Spleen (tissue), 11 donors: ENCODE results near the gene KHDC1. TPM values are rescaled to one million over a fixed set of nuclear protein-coding genes. Genes with fewer than 3 reads are reported as not detected.
"Not testable (repeated sequence)": the region's sequence is repeated elsewhere in the genome, so short reads cannot be mapped to it uniquely, and the experiment has no call there.

Experiments used
- DNase-seq: peaks from one replicate; pipeline ENCODE4 v3.0.0-alpha.2; 2020
- H3K27ac ChIP-seq, 8 donors: fragments of 200-600 bp; sonication (generic) in 7 of 8; 1 replicate in 4 of 8; 2 replicates in 4 of 8; pipeline versions ENCODE4 v1.5.0 to v1.8.0; 2016 to 2021; ENCODE audit warnings: inconsistent platforms in 4 of 8, mild to moderate bottlenecking in 4 of 8, moderate library complexity in 1 of 8
- H3K27me3 ChIP-seq, 7 donors: fragments of 200-600 bp; sonication (generic) in 6 of 7; replicated peaks in 1 of 7; 1 replicate in 4 of 7; 2 replicates in 3 of 7; pipeline versions ENCODE4 v1.5.0 to v1.8.0; 2016 to 2021; ENCODE audit warnings: inconsistent platforms in 3 of 7, mild to moderate bottlenecking in 1 of 7
- H3K36me3 ChIP-seq, 6 donors: fragments of 200-600 bp; sonication (generic) in 5 of 6; 1 replicate in 4 of 6; 2 replicates in 2 of 6; pipeline versions ENCODE4 v1.5.0 to v1.8.0; 2016 to 2021; ENCODE audit warnings: inconsistent platforms in 2 of 6
- H3K4me1 ChIP-seq, 6 donors: fragments of 200-600 bp; sonication (generic) in 5 of 6; 1 replicate in 3 of 6; 2 replicates in 3 of 6; pipeline versions ENCODE4 v1.5.0 to v1.8.0; 2016 to 2021; ENCODE audit warnings: inconsistent platforms in 3 of 6
- H3K4me3 ChIP-seq, 8 donors: fragments of 200-600 bp; sonication (generic) in 7 of 8; 1 replicate in 4 of 8; 2 replicates in 4 of 8; pipeline versions ENCODE4 v1.5.0 to v1.8.0; 2016 to 2021; ENCODE audit warnings: inconsistent platforms in 4 of 8, mild to moderate bottlenecking in 4 of 8, moderate library complexity in 2 of 8
- H3K9me3 ChIP-seq, 8 donors: fragments of 200-600 bp; sonication (generic) in 7 of 8; 1 replicate in 4 of 8; 2 replicates in 4 of 8; pipeline versions ENCODE4 v1.5.0 to v1.8.0; 2016 to 2021; ENCODE audit warnings: inconsistent platforms in 4 of 8
- POLR2A ChIP-seq, 3 donors: fragments of 450-650 bp; IDR thresholded peaks; one replicate each; pipeline ENCODE4 v1.5.1; 2017; ENCODE audit warnings: antibody characterized with exemption in 3 of 3, mild to moderate bottlenecking in 1 of 3
- POLR2AphosphoS5 ChIP-seq, 3 donors: sonication (generic); formaldehyde crosslinking; IDR thresholded peaks; one replicate each; pipeline ENCODE4 v1.5.1; 2017; ENCODE audit warnings: antibody characterized with exemption in 3 of 3
- WGBS, 5 donors: extraction: QIAGEN DNeasy Blood & Tissue Kit in 3 of 5; methylation state at CpG; one replicate each; pipeline versions ENCODE4 v1.1.5 to v1.1.7; 2013 to 2018; 5-methylcytosine and 5-hydroxymethylcytosine counted together
- intact Hi-C: fragments of 100-400 bp; cut with DNase I; formaldehyde crosslinking; loops from one replicate; pipeline ENCODE4 v1.15.0; 2023; ENCODE audit warnings: low total_unique reads
- polyA plus RNA-seq, 3 donors: library from polyadenylated mRNA; stranded (reverse); fragments of 200-250 nt; gene quantifications; one replicate each; pipeline ENCODE4 v1.2.1, GENCODE V29; 2013
- total RNA-seq, 7 donors: library from RNA; depleted of rRNA in 3 of 7; stranded (reverse); fragments of >200 nt in 3 of 7; fragmentation: NEBNext Ultra II Directional in 4 of 7; extraction: Animal tissue kit (Norgen Biotek cat#: 25700) in 4 of 7; gene quantifications; one replicate each; pipeline versions ENCODE4 v1.1.0 to v1.2.1, GENCODE V29; 2016 to 2021
- TF ChIP-seq, protein P1 (sequence below), 11 experiments: fragments of 200-600 bp in 7 of 11; fragments of 450-650 bp in 4 of 11; sonication (generic) in 4 of 11; IDR thresholded peaks in 8 of 11; conservative IDR thresholded peaks in 3 of 11; 1 replicate in 7 of 11; 2 replicates in 4 of 11; pipeline versions ENCODE4 v1.4.0 to v1.8.0; 2016 to 2021; ENCODE audit warnings: antibody characterized with exemption in 11 of 11, inconsistent platforms in 4 of 11, mild to moderate bottlenecking in 1 of 11
- donor health status: healthy with polysubstance abuse.
- donor health status: DM: no; HTN: no; CAD: no; lungs with moderate emphysema.
- donor health status: DM: no; HTN: no; CAD: no.
- donor health status: Bipolar disorder and iron deficiency.
- donor health status: healthy.
- donor health status: DM: no; HTN: no; CAD: no.
- donor health status: DM: yes; HTN: yes; CAD: no.

Gene KHDC1
- total and polyA plus RNA-seq, 10 donors: 0.54 to 2.2 (median 0.90) TPM

DNA sequence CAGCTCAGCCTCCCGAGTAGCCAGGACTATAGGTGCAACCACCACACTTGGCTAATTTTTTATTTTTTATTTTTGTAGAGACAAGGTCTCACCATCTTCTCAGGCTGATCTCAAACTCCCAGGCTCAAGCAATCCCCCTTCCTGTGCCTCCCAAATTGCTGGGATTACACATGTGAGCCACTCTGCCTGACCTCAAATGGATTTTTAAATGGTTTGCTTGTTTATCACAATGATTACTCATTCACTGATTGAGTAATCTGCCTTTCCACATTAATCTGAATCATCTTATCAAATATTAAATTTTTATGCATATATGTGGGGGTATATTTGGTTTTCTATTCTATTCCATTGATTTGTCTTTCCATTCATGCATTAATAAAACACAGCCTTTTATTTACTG is 28.3 kb downstream of the KHDC1 start:
- intact Hi-C loops: no loop called here
- no peaks in the 10 kb centered on the region for H3K27me3 ChIP-seq
- no peaks in the 10 kb centered on the region for H3K9me3 ChIP-seq
- H3K27ac ChIP-seq: no peak overlapping the region
- TF ChIP-seq, protein P1, sequence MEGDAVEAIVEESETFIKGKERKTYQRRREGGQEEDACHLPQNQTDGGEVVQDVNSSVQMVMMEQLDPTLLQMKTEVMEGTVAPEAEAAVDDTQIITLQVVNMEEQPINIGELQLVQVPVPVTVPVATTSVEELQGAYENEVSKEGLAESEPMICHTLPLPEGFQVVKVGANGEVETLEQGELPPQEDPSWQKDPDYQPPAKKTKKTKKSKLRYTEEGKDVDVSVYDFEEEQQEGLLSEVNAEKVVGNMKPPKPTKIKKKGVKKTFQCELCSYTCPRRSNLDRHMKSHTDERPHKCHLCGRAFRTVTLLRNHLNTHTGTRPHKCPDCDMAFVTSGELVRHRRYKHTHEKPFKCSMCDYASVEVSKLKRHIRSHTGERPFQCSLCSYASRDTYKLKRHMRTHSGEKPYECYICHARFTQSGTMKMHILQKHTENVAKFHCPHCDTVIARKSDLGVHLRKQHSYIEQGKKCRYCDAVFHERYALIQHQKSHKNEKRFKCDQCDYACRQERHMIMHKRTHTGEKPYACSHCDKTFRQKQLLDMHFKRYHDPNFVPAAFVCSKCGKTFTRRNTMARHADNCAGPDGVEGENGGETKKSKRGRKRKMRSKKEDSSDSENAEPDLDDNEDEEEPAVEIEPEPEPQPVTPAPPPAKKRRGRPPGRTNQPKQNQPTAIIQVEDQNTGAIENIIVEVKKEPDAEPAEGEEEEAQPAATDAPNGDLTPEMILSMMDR (IDR thresholded peaks at IDR 0.05 in 8 of 11, conservative IDR thresholded peaks at IDR 0.05 in 3 of 11): no peak
- TF ChIP-seq POLR2AphosphoS5 (IDR thresholded peaks at IDR 0.05) (no peak), POLR2A (IDR thresholded peaks at IDR 0.05) (no peak)
- no peak overlapping the region for H3K4me3 ChIP-seq
- no peak for DNase-seq
- H3K36me3 ChIP-seq: no peaks in the 10 kb centered on the region
- 88 to 100% (median 95%) methylated on average over 1 of the region's 1 CpG for WGBS, 5 donors
- no peaks in the 10 kb centered on the region for H3K4me1 ChIP-seq

DNA sequence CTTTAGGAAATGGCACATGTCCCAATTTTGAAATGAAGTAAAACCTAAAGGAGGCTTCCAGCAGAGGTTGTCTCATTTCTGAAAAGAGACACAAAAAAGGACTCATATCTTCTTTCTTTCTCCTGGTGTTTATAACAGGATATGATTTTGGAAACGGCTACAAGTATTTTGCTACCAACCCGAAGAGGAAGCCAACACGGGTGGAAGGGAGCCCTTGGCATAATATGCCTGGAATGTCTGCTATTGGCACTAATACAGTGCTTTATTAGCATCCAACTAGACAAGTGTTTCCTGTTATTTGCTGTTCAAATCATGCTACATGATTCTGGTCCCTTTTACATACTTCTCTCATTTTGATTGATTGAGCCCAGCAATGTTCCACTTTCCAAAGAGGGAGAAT is 29.0 kb downstream of the KHDC1 start:
- intact Hi-C loops, H3K4me3 ChIP-seq, DNase-seq, H3K9me3 ChIP-seq, H3K27me3 ChIP-seq, H3K4me1 ChIP-seq, H3K27ac ChIP-seq, H3K36me3 ChIP-seq: not testable (repeated sequence)
- 30 to 72% (median 41%) methylated on average over 3 of the region's 3 CpGs for WGBS, 5 donors

DNA sequence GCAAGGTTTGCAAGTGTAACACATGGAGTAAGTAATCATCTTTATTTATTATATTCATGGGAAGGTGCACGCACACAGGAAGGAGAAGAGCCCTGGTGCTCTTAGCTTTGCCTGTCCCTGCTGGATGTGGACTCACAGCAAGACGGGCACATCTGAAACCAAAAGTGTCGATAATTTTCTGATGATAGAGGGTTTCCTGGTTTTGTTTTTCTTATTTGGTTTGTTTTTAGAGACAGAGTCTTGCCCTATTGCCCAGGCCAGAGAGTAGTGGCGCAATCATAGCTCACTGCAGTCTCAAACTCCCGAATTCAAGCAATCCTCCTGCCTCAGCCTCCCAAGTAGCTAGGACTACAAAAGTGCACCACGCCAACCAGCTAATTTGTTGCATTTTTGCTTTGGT is 29.9 kb downstream of the KHDC1 start:
- H3K4me3 ChIP-seq: no peak overlapping the region
- no peaks in the 10 kb centered on the region for H3K27me3 ChIP-seq
- H3K27ac ChIP-seq: no peak overlapping the region
- intact Hi-C loops: no loop called here
- DNase-seq: no peak
- no peaks in the 10 kb centered on the region for H3K9me3 ChIP-seq
- H3K4me1 ChIP-seq: no peaks in the 10 kb centered on the region
- 82 to 90% (median 88%) methylated on average over 6 of the region's 6 CpGs for WGBS, 5 donors
- H3K36me3 ChIP-seq: no peaks in the 10 kb centered on the region
- TF ChIP-seq, protein P1 (IDR thresholded peaks at IDR 0.05 in 8 of 11, conservative IDR thresholded peaks at IDR 0.05 in 3 of 11): no peak
- TF ChIP-seq POLR2A (IDR thresholded peaks at IDR 0.05) (no peak), POLR2AphosphoS5 (IDR thresholded peaks at IDR 0.05) (no peak)

DNA sequence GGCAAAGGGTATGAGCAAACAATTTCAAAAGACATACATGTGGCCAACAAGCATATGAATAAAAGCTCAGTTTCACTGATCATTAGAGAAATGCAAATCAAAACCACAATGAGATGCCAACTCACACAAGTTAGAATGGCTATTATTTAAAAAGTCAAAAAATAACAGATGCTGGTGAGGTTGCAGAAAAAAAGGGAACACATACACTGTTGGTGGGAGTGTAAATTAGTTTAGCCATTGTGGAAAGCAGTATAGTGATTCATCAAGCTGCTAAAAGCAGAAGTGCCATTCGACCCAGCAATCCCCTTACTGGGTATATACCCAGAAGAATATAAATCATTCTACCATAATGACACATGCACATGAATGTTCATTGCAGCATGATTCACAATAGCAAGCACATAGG is 31.0 kb downstream of the KHDC1 start:
- TF ChIP-seq, protein P1 (IDR thresholded peaks at IDR 0.05 in 8 of 11, conservative IDR thresholded peaks at IDR 0.05 in 3 of 11): no peak
- TF ChIP-seq POLR2AphosphoS5 (IDR thresholded peaks at IDR 0.05) (no peak), POLR2A (IDR thresholded peaks at IDR 0.05) (no peak)
- H3K9me3 ChIP-seq: no peaks in the 10 kb centered on the region
- intact Hi-C loops: no loop called here
- WGBS, 5 donors: 14 to 29% (median 19%) methylated on average over 1 of the region's 1 CpG
- H3K4me1 ChIP-seq: no peaks in the 10 kb centered on the region
- H3K27ac ChIP-seq: no peak overlapping the region
- H3K4me3 ChIP-seq: no peak overlapping the region
- H3K36me3 ChIP-seq: no peaks in the 10 kb centered on the region
- DNase-seq: no peak
- no peaks in the 10 kb centered on the region for H3K27me3 ChIP-seq

DNA sequence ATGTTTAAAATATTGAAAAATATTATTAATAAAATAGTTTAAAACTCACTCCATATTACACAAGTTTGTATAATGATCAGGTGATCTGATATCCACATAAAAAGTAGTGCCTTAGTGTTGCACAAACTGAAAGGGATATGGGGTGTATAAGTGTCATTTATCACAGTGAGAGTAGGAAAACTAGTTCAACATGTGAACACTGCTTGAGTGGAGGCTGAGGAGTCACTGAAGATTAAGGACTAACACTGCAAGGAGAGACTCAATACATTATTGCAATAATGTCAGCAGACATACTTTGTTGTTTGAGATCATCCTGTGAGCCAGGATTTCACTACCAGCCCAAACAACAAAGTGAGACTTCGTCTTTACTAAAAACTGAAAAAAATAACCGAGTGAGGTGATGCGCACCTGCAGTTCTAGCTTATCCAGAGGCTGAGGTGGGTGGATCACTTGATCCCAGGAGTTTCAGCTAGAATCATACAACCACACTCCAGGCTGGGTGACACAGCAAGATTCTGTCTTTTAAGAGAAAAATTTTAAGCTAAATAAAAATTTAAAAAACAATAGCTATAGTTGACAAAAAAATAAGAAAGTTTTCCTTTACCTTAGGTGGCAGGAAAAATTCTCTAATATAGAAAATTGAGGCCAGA is 35.3 kb downstream of the KHDC1 start:
- no peaks in the 10 kb centered on the region for H3K9me3 ChIP-seq
- H3K36me3 ChIP-seq: no peaks in the 10 kb centered on the region
- 85 to 97% (median 92%) methylated on average over 3 of the region's 3 CpGs for WGBS, 5 donors
- no peak overlapping the region for H3K27ac ChIP-seq
- no peaks in the 10 kb centered on the region for H3K4me1 ChIP-seq
- intact Hi-C loops: no loop called here
- TF ChIP-seq POLR2AphosphoS5 (IDR thresholded peaks at IDR 0.05): no peak
- no peak for TF ChIP-seq POLR2A (IDR thresholded peaks at IDR 0.05)
- TF ChIP-seq, protein P1 (IDR thresholded peaks at IDR 0.05 in 8 of 11, conservative IDR thresholded peaks at IDR 0.05 in 3 of 11): no peak
- H3K27me3 ChIP-seq: no peaks in the 10 kb centered on the region
- DNase-seq: no peak
- H3K4me3 ChIP-seq: no peak overlapping the region
